ENCODE data around the gene CCDC85A. TPM values are rescaled to one million over a fixed set of nuclear protein-coding genes. Genes with fewer than 3 reads are reported as not detected.

The CCDC85A gene
- total RNA-seq, 4 donors from 2014 or later: 4.5 to 46.0 (median 9.1) TPM

GRCh38 chr2:56207760-56208159 lies 24.0 kb downstream of the CCDC85A start:
- ATAC-seq (ENCODE audit: low FRiP score) (no peak), DNase-seq (ENCODE audit: low spot score) (no peak)
- TF ChIP-seq, protein P1, sequence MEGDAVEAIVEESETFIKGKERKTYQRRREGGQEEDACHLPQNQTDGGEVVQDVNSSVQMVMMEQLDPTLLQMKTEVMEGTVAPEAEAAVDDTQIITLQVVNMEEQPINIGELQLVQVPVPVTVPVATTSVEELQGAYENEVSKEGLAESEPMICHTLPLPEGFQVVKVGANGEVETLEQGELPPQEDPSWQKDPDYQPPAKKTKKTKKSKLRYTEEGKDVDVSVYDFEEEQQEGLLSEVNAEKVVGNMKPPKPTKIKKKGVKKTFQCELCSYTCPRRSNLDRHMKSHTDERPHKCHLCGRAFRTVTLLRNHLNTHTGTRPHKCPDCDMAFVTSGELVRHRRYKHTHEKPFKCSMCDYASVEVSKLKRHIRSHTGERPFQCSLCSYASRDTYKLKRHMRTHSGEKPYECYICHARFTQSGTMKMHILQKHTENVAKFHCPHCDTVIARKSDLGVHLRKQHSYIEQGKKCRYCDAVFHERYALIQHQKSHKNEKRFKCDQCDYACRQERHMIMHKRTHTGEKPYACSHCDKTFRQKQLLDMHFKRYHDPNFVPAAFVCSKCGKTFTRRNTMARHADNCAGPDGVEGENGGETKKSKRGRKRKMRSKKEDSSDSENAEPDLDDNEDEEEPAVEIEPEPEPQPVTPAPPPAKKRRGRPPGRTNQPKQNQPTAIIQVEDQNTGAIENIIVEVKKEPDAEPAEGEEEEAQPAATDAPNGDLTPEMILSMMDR (IDR thresholded peaks at IDR 0.05): no peak

DNA sequence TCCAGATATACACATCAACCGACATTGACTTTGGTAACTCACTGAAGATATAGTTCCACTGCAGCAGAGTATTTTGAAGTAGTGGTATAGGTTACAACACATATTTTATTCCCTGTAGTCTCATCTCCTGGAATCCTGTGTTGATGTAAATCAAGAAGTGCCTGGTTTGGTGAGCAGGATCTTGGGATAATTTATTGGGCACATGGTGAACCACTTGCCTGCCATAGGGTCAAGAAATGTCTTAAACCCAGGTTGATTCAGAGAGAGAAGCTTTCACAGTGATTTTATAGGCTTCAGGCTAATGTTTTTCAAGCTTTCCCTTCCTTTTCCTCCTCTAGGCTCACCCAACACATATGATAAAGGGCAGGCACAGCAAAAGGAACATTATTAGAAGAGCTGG lies 24.6 kb downstream of the CCDC85A start:
- TF ChIP-seq, protein P1 (IDR thresholded peaks at IDR 0.05): no peak
- DNase-seq (ENCODE audit: low spot score) (no peak), ATAC-seq (ENCODE audit: low FRiP score) (no peak)

GRCh38 chr2:56209701-56210100 lies 25.9 kb downstream of the CCDC85A start:
- no peak for ATAC-seq (ENCODE audit: low FRiP score)
- TF ChIP-seq, protein P1 (IDR thresholded peaks at IDR 0.05): no peak
- DNase-seq (ENCODE audit: low spot score): no peak

DNA sequence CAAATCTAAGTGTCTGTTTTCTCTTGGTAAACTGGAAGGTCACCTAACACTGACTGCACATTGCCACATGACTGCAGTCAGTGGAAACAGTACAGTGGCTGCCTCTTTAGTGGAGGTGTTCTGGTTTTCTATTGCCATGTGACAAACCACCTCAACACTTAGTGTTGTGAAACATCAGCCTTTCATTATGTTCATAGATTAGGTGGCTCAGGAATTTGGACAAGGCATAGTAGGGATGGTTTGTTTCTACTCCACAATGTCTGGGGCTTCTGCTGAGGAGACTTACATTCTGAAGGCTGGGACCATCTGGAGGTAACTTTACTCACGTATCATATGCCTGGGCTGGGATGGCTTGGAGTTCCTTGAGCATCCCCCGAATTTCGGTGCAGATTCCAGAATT lies 26.5 kb downstream of the CCDC85A start:
- TF ChIP-seq, protein P1 (IDR thresholded peaks at IDR 0.05): no peak
- ATAC-seq (ENCODE audit: low FRiP score): no peak
- no peak for DNase-seq (ENCODE audit: low spot score)

GRCh38 chr2:56211048-56211447 lies 27.3 kb downstream of the CCDC85A start:
- DNase-seq (ENCODE audit: low spot score) (no peak), ATAC-seq (ENCODE audit: low FRiP score) (no peak)
- TF ChIP-seq, protein P1 (IDR thresholded peaks at IDR 0.05): no peak

DNA sequence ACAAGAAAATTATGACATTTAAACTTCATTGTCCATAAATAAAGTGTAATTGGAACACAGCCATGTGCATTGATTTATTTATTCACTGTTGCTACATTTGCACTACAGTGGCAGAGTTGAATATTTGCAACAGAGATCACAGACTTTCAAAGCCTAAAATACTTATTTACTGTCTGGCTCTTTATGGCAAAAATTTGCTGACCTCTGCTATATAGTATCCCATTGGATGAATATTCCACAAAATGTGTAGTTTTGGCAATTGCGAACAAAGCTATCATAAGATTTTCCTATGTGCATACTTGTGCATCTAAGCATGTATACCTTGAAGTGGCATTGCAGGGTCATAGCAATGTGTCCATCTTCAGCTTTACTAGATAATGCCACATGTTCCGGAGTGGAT lies 32.1 kb downstream of the CCDC85A start:
- ATAC-seq (ENCODE audit: low FRiP score): no peak
- TF ChIP-seq, protein P1 (IDR thresholded peaks at IDR 0.05): no peak
- no peak for DNase-seq (ENCODE audit: low spot score)

- TF ChIP-seq, protein P1 (IDR thresholded peaks at IDR 0.05): no peak
- ATAC-seq (ENCODE audit: low FRiP score) (no peak), DNase-seq (ENCODE audit: low spot score) (no peak)
These were observed 33.3 kb downstream of the CCDC85A start for GRCh38 chr2:56217106-56217505.

All from omental fat pad (tissue), 4 donors.